ENCODE measurements around the gene OPA3.
"Not testable (repeated sequence)": the region's sequence is repeated elsewhere in the genome, so short reads cannot be mapped to it uniquely, and the experiment has no call there.

The OPA3 gene

GRCh38 chr19:45517641-45518468, 66.7 kb downstream of the OPA3 start:
- no peak for DNase-seq

GRCh38 chr19:45517238-45517637, 67.4 kb downstream of the OPA3 start:
- DNase-seq, result no peak

- no peak for DNase-seq
These were observed 68.7 kb downstream of the OPA3 start for GRCh38 chr19:45515807-45516401.

- peak; percentile 79 for DNase-seq
These were observed 69.4 kb downstream of the OPA3 start for GRCh38 chr19:45515081-45515624.

- no peak for DNase-seq
These were observed 70.1 kb downstream of the OPA3 start for GRCh38 chr19:45514376-45515051.

GRCh38 chr19:45512881-45513483, 71.6 kb downstream of the OPA3 start:
- no peak for DNase-seq

GRCh38 chr19:45511074-45511473, 73.5 kb downstream of the OPA3 start:
- DNase-seq, result no peak

- not testable (repeated sequence) for DNase-seq
These were observed 74.2 kb downstream of the OPA3 start for GRCh38 chr19:45510352-45510751.

- DNase-seq, result no peak
These were observed 74.9 kb downstream of the OPA3 start for GRCh38 chr19:45509692-45510015.

- DNase-seq, result peak; percentile 69
These were observed 75.5 kb downstream of the OPA3 start for GRCh38 chr19:45508861-45509691.

- no peak for DNase-seq
These were observed 76.2 kb downstream of the OPA3 start for GRCh38 chr19:45508417-45508860.

- no peak for DNase-seq
These were observed 76.7 kb downstream of the OPA3 start for GRCh38 chr19:45507872-45508416.

GRCh38 chr19:45506989-45507871, 77.4 kb downstream of the OPA3 start, which contains the start of gene VASP:
Gene VASP (plus strand): TSS chr19:45507479. CDS start chr19:45507772, 293 bp downstream.
- DNase-seq, result peak; percentile 91

- peak; percentile 95 for DNase-seq
These were observed 78.2 kb downstream of the OPA3 start for GRCh38 chr19:45506246-45506988.

GRCh38 chr19:45505996-45506245, 78.7 kb downstream of the OPA3 start:
- DNase-seq, result no peak

GRCh38 chr19:45505151-45505995, 79.2 kb downstream of the OPA3 start:
- no peak for DNase-seq

GRCh38 chr19:45503909-45504308, 80.7 kb downstream of the OPA3 start:
- DNase-seq, result no peak

- no peak for DNase-seq
These were observed 82.5 kb downstream of the OPA3 start for GRCh38 chr19:45502111-45502510.

GRCh38 chr19:45501730-45502014, 82.9 kb downstream of the OPA3 start:
- DNase-seq, result no peak
